GM12878 (cell line): ENCODE measurements around the gene NMBR. TPM values are rescaled to one million over a fixed set of nuclear protein-coding genes. Genes with fewer than 3 reads are reported as not detected.
"Not testable (repeated sequence)": the region's sequence is repeated elsewhere in the genome, so short reads cannot be mapped to it uniquely, and the experiment has no call there.

Source experiments
- ATAC-seq: fragments of 200-7000 bp; cut with Tn5 transposase; 3 replicates; pipeline ENCODE4 v1.9.1; 2020; ENCODE audit warnings: mild to moderate bottlenecking, moderate library complexity
- BruUV-seq: library from RNA; stranded (reverse); fragments of 400-500 nt; replicated peaks from 2 replicates; lab custom pipeline; 2021; lab: Mats Ljungman, UMichigan
- CTCF ChIA-PET: fragments of 300-600 bp; sonication (Branson Sonifier 250); formaldehyde crosslinking; extraction: SDS; loops from one replicate; lab custom pipeline; 2021; ENCODE audit warnings: inconsistent platforms; lab: Yijun Ruan, JAX
- POLR2A ChIA-PET: fragments of 350-600 bp; formaldehyde crosslinking; extraction: SDS; loops from one replicate; lab custom pipeline; 2021; ENCODE audit warnings: inconsistent platforms; lab: Charles Lee
- RAD21 ChIA-PET: fragments of 300-600 bp; sonication (Branson Sonifier 250); formaldehyde crosslinking; loops from one replicate; lab custom pipeline; 2023; ENCODE audit warnings: antibody characterized with exemption; ENCODE audit not compliant: unreplicated experiment; lab: Charles Lee
- SMC1A ChIA-PET: fragments of 300-600 bp; sonication (Branson Sonifier 250); formaldehyde crosslinking; loops from one replicate; lab custom pipeline; 2023; ENCODE audit not compliant: unreplicated experiment, uncharacterized antibody; lab: Charles Lee
- DNase-seq: peaks from one replicate; pipeline ENCODE4 v3.0.0-alpha.2; 2011; ENCODE audit warnings: low read depth, low spot score
- FAIRE-seq: peaks from 3 replicates; lab custom pipeline; 2011; peaks lifted over from hg19 to GRCh38; lab: Jason Lieb, UNC
- H2AFZ ChIP-seq: 2 replicates; pipeline ENCODE4 v1.6.0; 2011; ENCODE audit warnings: low read depth, low read length, control low read depth; ENCODE audit not compliant: control insufficient read depth
- H3K27ac ChIP-seq: 2 replicates; pipeline ENCODE4 v1.5.1; 2011; ENCODE audit warnings: control low read depth; ENCODE audit not compliant: control insufficient read depth, insufficient read depth
- H3K27me3 ChIP-seq, 2 experiments: replicated peaks in 1 of 2; 2 replicates each; pipeline versions ENCODE4 v1.6.0 to v1.6.1; 2011; ENCODE audit warnings: low read length in 1 of 2; ENCODE audit not compliant: control insufficient read depth in 2 of 2, insufficient read depth in 2 of 2
- H3K36me3 ChIP-seq, 2 experiments: 2 replicates each; pipeline ENCODE4 v1.5.1; 2011; ENCODE audit warnings: low read length in 1 of 2; ENCODE audit not compliant: control insufficient read depth in 2 of 2, insufficient read depth in 2 of 2
- H3K4me1 ChIP-seq: 2 replicates; pipeline ENCODE4 v1.6.1; 2011; ENCODE audit warnings: mild to moderate bottlenecking, low read length, moderate library complexity, mixed read lengths; ENCODE audit not compliant: control insufficient read depth, insufficient read depth
- H3K4me2 ChIP-seq: 2 replicates; pipeline ENCODE4 v1.6.0; 2011; ENCODE audit warnings: control low read depth; ENCODE audit not compliant: control insufficient read depth, insufficient read depth
- H3K4me3 ChIP-seq: fragments of 200-600 bp; sonication (generic); 2 replicates; pipeline ENCODE4 v1.5.1; 2016
- H3K79me2 ChIP-seq: 2 replicates; pipeline ENCODE4 v1.6.0; 2011; ENCODE audit warnings: low read length; ENCODE audit not compliant: control insufficient read depth, insufficient read depth
- H3K9ac ChIP-seq: 2 replicates; pipeline ENCODE4 v1.8.0; 2011; ENCODE audit warnings: low read length, control low read depth, mixed read lengths; ENCODE audit not compliant: control insufficient read depth, insufficient read depth
- H3K9me3 ChIP-seq: replicated peaks from 3 replicates; pipeline ENCODE4 v1.5.1; 2011; ENCODE audit warnings: mild to moderate bottlenecking, low read length; ENCODE audit not compliant: control insufficient read depth, insufficient read depth
- H4K20me1 ChIP-seq: 2 replicates; pipeline ENCODE4 v1.6.0; 2011; ENCODE audit not compliant: control insufficient read depth, insufficient read depth
- ATF7 ChIP-seq: fragments of 450-650 bp; IDR thresholded peaks from 2 replicates; pipeline ENCODE4 v1.6.1; 2016; ENCODE audit warnings: low read depth, mild to moderate bottlenecking
- HCFC1 ChIP-seq: fragments of 150-350 bp; IDR thresholded peaks from 2 replicates; pipeline ENCODE4 v1.6.1; 2014; ENCODE audit warnings: low read length
- JUNB ChIP-seq: IDR thresholded peaks from 2 replicates; pipeline ENCODE4 v1.6.1; 2016; ENCODE audit warnings: antibody characterized with exemption, mild to moderate bottlenecking
- NBN ChIP-seq: fragments of 450-650 bp; IDR thresholded peaks from 2 replicates; pipeline ENCODE4 v1.6.1; 2016
- POLR2AphosphoS2 ChIP-seq: IDR thresholded peaks from 2 replicates; pipeline ENCODE4 v1.6.1; 2011; ENCODE audit warnings: low read depth, mild to moderate bottlenecking, low read length, improper control_type of control experiment, moderate library complexity
- RBBP5 ChIP-seq: fragments of 200-600 bp; sonication (generic); conservative IDR thresholded peaks from 2 replicates; pipeline ENCODE4 v1.6.1; 2016
- RELA ChIP-seq: fragments of 450-650 bp; IDR thresholded peaks from 2 replicates; pipeline ENCODE4 v1.8.0; 2014; ENCODE audit warnings: borderline replicate concordance; ENCODE audit not compliant: partially characterized antibody
- TAF1 ChIP-seq: IDR thresholded peaks from 2 replicates; pipeline ENCODE4 v1.6.1; 2011; ENCODE audit warnings: mild to moderate bottlenecking, low read depth, low read length, borderline replicate concordance
- TARDBP ChIP-seq: IDR thresholded peaks from 2 replicates; pipeline ENCODE4 v1.6.1; 2016; ENCODE audit warnings: borderline replicate concordance
- WRNIP1 ChIP-seq: IDR thresholded peaks from 2 replicates; pipeline ENCODE4 v1.6.1; 2011; ENCODE audit warnings: low read depth, low read length, improper control_type of control experiment, borderline replicate concordance
- ZBED1 ChIP-seq: IDR thresholded peaks from 2 replicates; pipeline ENCODE4 v1.6.1; 2016; ENCODE audit warnings: borderline replicate concordance
- ZSCAN29 ChIP-seq: fragments of 450-650 bp; IDR thresholded peaks from 2 replicates; pipeline ENCODE4 v1.6.1; 2017; ENCODE audit warnings: mild to moderate bottlenecking, moderate library complexity
- WGBS: methylation state at CpG from one replicate; pipeline ENCODE4 v1.1.6; 2016; ENCODE audit warnings: low lambda C conversion rate; ENCODE audit not compliant: insufficient replicate concordance, insufficient coverage; ENCODE audit errors: missing lambda C conversion rate; 5-methylcytosine and 5-hydroxymethylcytosine counted together
- in situ Hi-C: fragments of 300-500 bp; cut with MboI; formaldehyde crosslinking; loops from 9 replicates; pipeline ENCODE4 v1.14.3; 2018; ENCODE audit warnings: mixed read lengths
- intact Hi-C: fragments of 100-400 bp; cut with micrococcal nuclease; formaldehyde crosslinking; loops from one replicate; pipeline ENCODE4 v1.14.2; 2022; ENCODE audit not compliant: unreplicated experiment
- polyA plus RNA-seq, 11 experiments: library from polyadenylated mRNA; depleted of rRNA in 4 of 11; unstranded in 6 of 11; stranded (reverse) in 5 of 11; fragments of >200 nt; fragmentation: Nextera tagmentation in 4 of 11; fragmentation: Illumina TruSeq in 1 of 11; extraction: Ambion mirVana in 4 of 11; extraction: Trizol in 1 of 11; gene quantifications; 1 replicate in 1 of 11; 2 replicates in 10 of 11; pipeline versions ENCODE4 v1.2.1 to v1.2.3, GENCODE V29; 2011 to 2016; ENCODE audit warnings: inconsistent platforms in 2 of 11, missing spikeins in 2 of 11, low read depth in 1 of 11
- total RNA-seq, 4 experiments: library from RNA; depleted of rRNA in 3 of 4; stranded (reverse); fragments of >200 nt in 3 of 4; fragmentation: Illumina TruSeq in 1 of 4; extraction: Trizol in 1 of 4; gene quantifications; 2 replicates each; pipeline versions ENCODE4 v1.2.1 to v1.2.3, GENCODE V29; 2013 to 2021
- TF ChIP-seq, protein P1 (sequence below): IDR thresholded peaks from 2 replicates; pipeline ENCODE4 v1.6.1; 2011; ENCODE audit warnings: low read depth, low read length, improper control_type of control experiment, borderline replicate concordance
- TF ChIP-seq, protein P2 (sequence below): IDR thresholded peaks from 2 replicates; pipeline ENCODE4 v1.6.1; 2011; ENCODE audit warnings: borderline replicate concordance, low read depth, mild to moderate bottlenecking, moderate library complexity, low read length; ENCODE audit not compliant: insufficient read depth, poor library complexity, severe bottlenecking
- TF ChIP-seq, protein P3 (sequence below): IDR thresholded peaks from 2 replicates; pipeline ENCODE4 v1.6.1; 2011; ENCODE audit warnings: mild to moderate bottlenecking, low read depth, low read length, moderate library complexity; ENCODE audit not compliant: insufficient replicate concordance

The NMBR gene
- total and polyA plus RNA-seq, 10 of the 15 experiments (the other 5 are each of a cell fraction or from before 2014, with no cell fraction given): not detected

DNA sequence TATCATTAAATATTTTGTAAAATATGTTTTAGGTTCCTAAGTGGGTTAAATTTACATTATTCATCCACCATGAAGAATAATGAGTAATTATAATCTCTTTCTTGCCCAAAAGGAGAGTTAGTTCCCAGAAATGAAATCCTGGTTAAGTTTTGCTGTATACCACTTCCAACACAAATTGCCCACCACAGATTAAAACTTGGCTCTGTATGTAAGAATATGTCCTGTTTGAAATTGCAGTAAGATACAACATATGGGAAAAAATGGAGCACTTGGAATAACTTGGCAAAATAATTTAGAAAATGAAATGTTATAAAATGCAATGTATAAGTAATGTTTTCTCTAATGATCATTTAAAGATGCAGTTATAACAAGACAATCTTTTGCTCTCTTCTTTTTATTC lies 78.5 kb downstream of the NMBR start:
- ATAC-seq (no peak), DNase-seq (no peak), FAIRE-seq (no peak)
- ChIA-PET SMC1A (no interaction called here), CTCF (no interaction called here), RAD21 (no interaction called here), POLR2A (no interaction called here)
- Histone ChIP-seq H3K4me3 (no peak overlapping the region), H3K9ac (no peak overlapping the region), H3K27ac (no peak overlapping the region), H3K36me3 (no peaks in the 10 kb centered on the region), H4K20me1 (no peaks in the 10 kb centered on the region), H3K4me2 (no peak overlapping the region), H2AFZ (no peak overlapping the region), H3K4me1 (no peaks in the 10 kb centered on the region), H3K9me3 (no peaks in the 10 kb centered on the region), H3K79me2 (no peaks in the 10 kb centered on the region), H3K27me3 (no peaks in the 10 kb centered on the region)
- BruUV-seq: no TSS peak
- no peak for TF ChIP-seq ZBED1
- TF ChIP-seq ATF7: no peak
- no peak for TF ChIP-seq POLR2AphosphoS2
- no peak for TF ChIP-seq ZSCAN29
- TF ChIP-seq, protein P1, sequence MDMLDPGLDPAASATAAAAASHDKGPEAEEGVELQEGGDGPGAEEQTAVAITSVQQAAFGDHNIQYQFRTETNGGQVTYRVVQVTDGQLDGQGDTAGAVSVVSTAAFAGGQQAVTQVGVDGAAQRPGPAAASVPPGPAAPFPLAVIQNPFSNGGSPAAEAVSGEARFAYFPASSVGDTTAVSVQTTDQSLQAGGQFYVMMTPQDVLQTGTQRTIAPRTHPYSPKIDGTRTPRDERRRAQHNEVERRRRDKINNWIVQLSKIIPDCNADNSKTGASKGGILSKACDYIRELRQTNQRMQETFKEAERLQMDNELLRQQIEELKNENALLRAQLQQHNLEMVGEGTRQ: no peak
- no peak for TF ChIP-seq NBN
- TF ChIP-seq RELA: no peak
- no peak for TF ChIP-seq TARDBP
- TF ChIP-seq JUNB: no peak
- no peak for TF ChIP-seq HCFC1
- TF ChIP-seq, protein P2, sequence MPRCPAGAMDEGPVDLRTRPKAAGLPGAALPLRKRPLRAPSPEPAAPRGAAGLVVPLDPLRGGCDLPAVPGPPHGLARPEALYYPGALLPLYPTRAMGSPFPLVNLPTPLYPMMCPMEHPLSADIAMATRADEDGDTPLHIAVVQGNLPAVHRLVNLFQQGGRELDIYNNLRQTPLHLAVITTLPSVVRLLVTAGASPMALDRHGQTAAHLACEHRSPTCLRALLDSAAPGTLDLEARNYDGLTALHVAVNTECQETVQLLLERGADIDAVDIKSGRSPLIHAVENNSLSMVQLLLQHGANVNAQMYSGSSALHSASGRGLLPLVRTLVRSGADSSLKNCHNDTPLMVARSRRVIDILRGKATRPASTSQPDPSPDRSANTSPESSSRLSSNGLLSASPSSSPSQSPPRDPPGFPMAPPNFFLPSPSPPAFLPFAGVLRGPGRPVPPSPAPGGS: no peak
- TF ChIP-seq, protein P3, sequence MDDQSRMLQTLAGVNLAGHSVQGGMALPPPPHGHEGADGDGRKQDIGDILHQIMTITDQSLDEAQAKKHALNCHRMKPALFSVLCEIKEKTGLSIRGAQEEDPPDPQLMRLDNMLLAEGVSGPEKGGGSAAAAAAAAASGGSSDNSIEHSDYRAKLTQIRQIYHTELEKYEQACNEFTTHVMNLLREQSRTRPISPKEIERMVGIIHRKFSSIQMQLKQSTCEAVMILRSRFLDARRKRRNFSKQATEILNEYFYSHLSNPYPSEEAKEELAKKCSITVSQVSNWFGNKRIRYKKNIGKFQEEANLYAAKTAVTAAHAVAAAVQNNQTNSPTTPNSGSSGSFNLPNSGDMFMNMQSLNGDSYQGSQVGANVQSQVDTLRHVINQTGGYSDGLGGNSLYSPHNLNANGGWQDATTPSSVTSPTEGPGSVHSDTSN: no peak
- no peak for TF ChIP-seq TAF1
- no peak for TF ChIP-seq WRNIP1
- no peak for TF ChIP-seq RBBP5
- in situ Hi-C loops: no loop called here
- intact Hi-C loops: no loop called here

DNA sequence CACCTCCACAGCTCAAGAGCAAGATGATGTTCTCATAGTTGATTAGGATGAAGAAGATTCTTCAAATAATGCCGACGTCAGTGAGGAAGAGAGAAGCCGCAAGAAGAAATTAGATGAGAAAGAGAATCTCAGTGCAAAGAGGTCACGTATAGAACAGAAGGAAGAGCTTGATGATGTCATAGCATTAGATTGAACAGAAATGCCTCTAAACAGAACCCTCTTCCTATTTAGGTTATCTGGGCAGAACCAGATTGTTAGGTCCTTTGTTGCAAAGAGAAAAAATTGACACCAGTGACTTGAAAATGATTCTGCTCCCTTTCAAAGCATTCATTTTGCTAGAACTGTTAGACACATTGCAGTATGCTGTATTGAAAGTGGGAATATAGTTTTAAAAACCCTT lies 84.1 kb downstream of the NMBR start:
- H3K79me2 ChIP-seq, intact Hi-C loops, H3K4me3 ChIP-seq, H3K9ac ChIP-seq, H3K4me2 ChIP-seq, ATAC-seq, CTCF ChIA-PET, BruUV-seq, H3K9me3 ChIP-seq, H2AFZ ChIP-seq, H3K27me3 ChIP-seq, in situ Hi-C loops, H4K20me1 ChIP-seq, H3K4me1 ChIP-seq, POLR2A ChIA-PET, H3K27ac ChIP-seq, DNase-seq, RAD21 ChIA-PET, H3K36me3 ChIP-seq, SMC1A ChIA-PET, FAIRE-seq: not testable (repeated sequence)
- WGBS: 47% methylated on average over 4 of the region's 4 CpGs
